ENCODE results near the gene ITGB8.

DNA sequence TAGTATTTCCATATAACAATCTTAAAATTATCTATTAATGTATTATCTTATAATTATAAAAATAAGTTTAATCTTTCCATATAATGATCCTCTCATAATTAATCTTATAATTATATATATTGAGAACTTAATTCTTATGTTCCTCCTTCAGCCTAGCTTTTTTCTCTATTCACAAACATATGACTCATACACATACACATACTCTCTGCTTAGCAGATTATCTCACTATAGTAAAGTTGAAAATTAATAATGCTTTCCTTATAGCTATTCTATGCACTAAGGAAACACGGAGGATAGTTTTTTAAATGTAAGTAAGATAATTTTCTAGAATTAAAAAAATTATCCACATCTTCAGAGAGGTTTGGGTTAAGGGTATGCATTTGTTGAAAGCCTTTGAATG lies 47.7 kb upstream of the ITGB8 start:
- TF ChIP-seq, protein P1, sequence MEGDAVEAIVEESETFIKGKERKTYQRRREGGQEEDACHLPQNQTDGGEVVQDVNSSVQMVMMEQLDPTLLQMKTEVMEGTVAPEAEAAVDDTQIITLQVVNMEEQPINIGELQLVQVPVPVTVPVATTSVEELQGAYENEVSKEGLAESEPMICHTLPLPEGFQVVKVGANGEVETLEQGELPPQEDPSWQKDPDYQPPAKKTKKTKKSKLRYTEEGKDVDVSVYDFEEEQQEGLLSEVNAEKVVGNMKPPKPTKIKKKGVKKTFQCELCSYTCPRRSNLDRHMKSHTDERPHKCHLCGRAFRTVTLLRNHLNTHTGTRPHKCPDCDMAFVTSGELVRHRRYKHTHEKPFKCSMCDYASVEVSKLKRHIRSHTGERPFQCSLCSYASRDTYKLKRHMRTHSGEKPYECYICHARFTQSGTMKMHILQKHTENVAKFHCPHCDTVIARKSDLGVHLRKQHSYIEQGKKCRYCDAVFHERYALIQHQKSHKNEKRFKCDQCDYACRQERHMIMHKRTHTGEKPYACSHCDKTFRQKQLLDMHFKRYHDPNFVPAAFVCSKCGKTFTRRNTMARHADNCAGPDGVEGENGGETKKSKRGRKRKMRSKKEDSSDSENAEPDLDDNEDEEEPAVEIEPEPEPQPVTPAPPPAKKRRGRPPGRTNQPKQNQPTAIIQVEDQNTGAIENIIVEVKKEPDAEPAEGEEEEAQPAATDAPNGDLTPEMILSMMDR (conservative IDR thresholded peaks at IDR 0.05; ENCODE audit: low read depth, low read length), result no peak
- TF ChIP-seq EZH2 (IDR thresholded peaks at IDR 0.05; ENCODE audit: low read length, unreplicated experiment) (no peak), EZH2phosphoT487 (IDR thresholded peaks at IDR 0.05; ENCODE audit: borderline replicate concordance, low read length) (no peak)
